Fibroblast of pulmonary artery (primary cell): ENCODE data around the gene OR2K2.
A peak's percentile ranks its signal among the peaks of the same experiment; 100 is the strongest.

Experiments used
- DNase-seq: peaks from one replicate; pipeline ENCODE4 v3.0.0-alpha.2; 2010; ENCODE audit warnings: low read depth
- H3K4me3 ChIP-seq: replicated peaks from 2 replicates; pipeline ENCODE4 v1.5.1; 2011; ENCODE audit warnings: low read depth, mild to moderate bottlenecking, control low read depth, low read length, moderate library complexity
- CTCF ChIP-seq: IDR thresholded peaks from 2 replicates; pipeline ENCODE4 v1.5.1; 2011; ENCODE audit warnings: mild to moderate bottlenecking, control low read depth, low read length, inconsistent platforms; ENCODE audit errors: missing control alignments

Gene OR2K2

GRCh38 chr9:111330124-111330523 lies at the start of gene OR2K2:
TSS of gene OR2K2 (minus strand) at chr9:111330224. CDS start at chr9:111328433, 1,791 bp downstream.
- no peak for DNase-seq
- no peak within 1 kb of the TSS for H3K4me3 ChIP-seq
- no peak for TF ChIP-seq CTCF

GRCh38 chr9:111375817-111376564 lies 46.0 kb upstream of the OR2K2 start:
- H3K4me3 ChIP-seq, result no peak overlapping the region
- no peak for TF ChIP-seq CTCF
- peak; percentile 48 for DNase-seq

- no peak for TF ChIP-seq CTCF
- no peak overlapping the region for H3K4me3 ChIP-seq
- no peak for DNase-seq
These were observed 45.0 kb upstream of the OR2K2 start for GRCh38 chr9:111375062-111375461.

- TF ChIP-seq CTCF, result no peak
- H3K4me3 ChIP-seq, result no peak overlapping the region
- DNase-seq, result no peak
These were observed 42.3 kb upstream of the OR2K2 start for GRCh38 chr9:111372297-111372696.

- TF ChIP-seq CTCF, result no peak
- no peak for DNase-seq
- H3K4me3 ChIP-seq, result no peak overlapping the region
These were observed 37.0 kb upstream of the OR2K2 start for GRCh38 chr9:111366978-111367377.

- H3K4me3 ChIP-seq, result no peak overlapping the region
- no peak for TF ChIP-seq CTCF
- no peak for DNase-seq
These were observed 32.5 kb upstream of the OR2K2 start for GRCh38 chr9:111362526-111362925.

- no peak for DNase-seq
- no peak overlapping the region for H3K4me3 ChIP-seq
- no peak for TF ChIP-seq CTCF
These were observed 30.9 kb upstream of the OR2K2 start for GRCh38 chr9:111360881-111361280.
